H1 (cell line): ENCODE data around the gene VAV2. TPM values are rescaled to one million over a fixed set of nuclear protein-coding genes. Genes with fewer than 3 reads are reported as not detected.

Source experiments
- CTCF ChIA-PET: fragments of 300-600 bp; sonication (Branson Sonifier 250); formaldehyde crosslinking; loops from one replicate; lab custom pipeline; 2021; ENCODE audit not compliant: partially characterized antibody; lab: Charles Lee
- POLR2A ChIA-PET: fragments of 300-600 bp; sonication (Branson Sonifier 250); formaldehyde crosslinking; loops from one replicate; lab custom pipeline; 2021; ENCODE audit warnings: inconsistent platforms; ENCODE audit not compliant: partially characterized antibody; lab: Charles Lee
- DNase-seq, 2 experiments: peaks; one replicate each; pipeline versions ENCODE4 v3.0.0 to v3.0.0-alpha.2; 2010 to 2022; ENCODE audit warnings: low spot score in 2 of 2, low read depth in 1 of 2, mixed read lengths in 1 of 2
- FAIRE-seq: peaks from 2 replicates; lab custom pipeline; 2011; peaks lifted over from hg19 to GRCh38; lab: Jason Lieb, UNC
- H2AFZ ChIP-seq: 2 replicates; pipeline ENCODE4 v1.8.1; 2012; ENCODE audit warnings: low read length, inconsistent platforms
- H2AK5ac ChIP-seq: 2 replicates; pipeline ENCODE4 v1.6.1; 2013; ENCODE audit warnings: low read depth, low read length
- H2BK120ac ChIP-seq: replicated peaks from 2 replicates; pipeline ENCODE3; 2013; ENCODE audit warnings: low read depth, low read length, inconsistent platforms
- H2BK12ac ChIP-seq: 2 replicates; pipeline ENCODE4 v1.6.1; 2013; ENCODE audit warnings: low read depth, low read length
- H2BK15ac ChIP-seq: 2 replicates; pipeline ENCODE4 v1.6.1; 2013; ENCODE audit warnings: low read length
- H2BK20ac ChIP-seq: 2 replicates; pipeline ENCODE4 v1.6.1; 2013; ENCODE audit warnings: low read length
- H2BK5ac ChIP-seq: 2 replicates; pipeline ENCODE4 v1.6.1; 2013; ENCODE audit warnings: low read depth, low read length
- H3K14ac ChIP-seq: 2 replicates; pipeline ENCODE4 v1.6.1; 2013; ENCODE audit warnings: inconsistent platforms; ENCODE audit not compliant: insufficient read length
- H3K18ac ChIP-seq: 2 replicates; pipeline ENCODE4 v1.6.1; 2013; ENCODE audit warnings: low read length; ENCODE audit errors: extremely low read depth
- H3K23ac ChIP-seq: 2 replicates; pipeline ENCODE4 v1.6.1; 2013; ENCODE audit warnings: inconsistent platforms; ENCODE audit not compliant: insufficient read length
- H3K23me2 ChIP-seq: 2 replicates; pipeline ENCODE4 v1.6.1; 2013; ENCODE audit warnings: low read depth, low read length
- H3K27ac ChIP-seq: 2 replicates; pipeline ENCODE4 v1.6.1; 2011; ENCODE audit warnings: low read depth, low read length, inconsistent platforms
- H3K27me3 ChIP-seq, 4 experiments: replicated peaks in 1 of 4; 1 replicate in 1 of 4; 2 replicates in 3 of 4; pipeline versions ENCODE4 v1.6.1 to v1.8.1; 2011 to 2013; ENCODE audit warnings: low read length in 3 of 4, mild to moderate bottlenecking in 3 of 4, inconsistent platforms in 2 of 4, mixed read lengths in 2 of 4, moderate library complexity in 1 of 4; ENCODE audit not compliant: control insufficient read depth in 3 of 4, insufficient read depth in 3 of 4; ENCODE audit errors: extremely low read depth in 1 of 4
- H3K36me3 ChIP-seq, 4 experiments: 2 replicates each; pipeline versions ENCODE4 v1.6.1 to v1.8.1; 2011 to 2013; ENCODE audit warnings: mild to moderate bottlenecking in 4 of 4, low read length in 3 of 4, moderate library complexity in 2 of 4, control low read depth in 1 of 4, inconsistent platforms in 1 of 4; ENCODE audit not compliant: insufficient read depth in 4 of 4, control insufficient read depth in 2 of 4
- H3K4ac ChIP-seq: replicated peaks from 2 replicates; pipeline ENCODE3; 2013; ENCODE audit warnings: low read length, low read depth, mixed read lengths, inconsistent platforms; ENCODE audit not compliant: insufficient read length
- H3K4me1 ChIP-seq, 4 experiments: replicated peaks in 1 of 4; 1 replicate in 1 of 4; 2 replicates in 3 of 4; pipeline versions ENCODE4 v1.6.1 to v1.8.1; 2011 to 2013; ENCODE audit warnings: low read length in 3 of 4, inconsistent platforms in 2 of 4, mixed read lengths in 1 of 4; ENCODE audit not compliant: insufficient read depth in 4 of 4, control insufficient read depth in 3 of 4
- H3K4me2 ChIP-seq, 2 experiments: 2 replicates each; pipeline versions ENCODE4 v1.6.1 to v1.8.1; 2011 to 2013; ENCODE audit warnings: low read depth in 2 of 2, low read length in 2 of 2, control low read depth in 1 of 2, inconsistent platforms in 1 of 2, mild to moderate bottlenecking in 1 of 2; ENCODE audit not compliant: insufficient read depth in 1 of 2
- H3K4me3 ChIP-seq, 4 experiments: fragments of 200-600, 300-600 bp in 1 of 4; sonication (generic), shearing (Covaris generic), sonication (Bioruptor Twin) in 1 of 4; 2 replicates each; pipeline versions ENCODE4 v1.5.1 to v1.8.1; 2011 to 2016; ENCODE audit warnings: low read length in 4 of 4, low read depth in 3 of 4, control low read depth in 2 of 4, inconsistent platforms in 2 of 4, mild to moderate bottlenecking in 2 of 4, mixed read lengths in 1 of 4, moderate library complexity in 1 of 4; ENCODE audit not compliant: insufficient read depth in 2 of 4; ENCODE audit errors: extremely low read depth in 1 of 4
- H3K56ac ChIP-seq: replicated peaks from 2 replicates; pipeline ENCODE3; 2013; ENCODE audit warnings: low read depth, mild to moderate bottlenecking, mixed read lengths, low read length, inconsistent platforms; ENCODE audit not compliant: insufficient read length
- H3K79me1 ChIP-seq: 2 replicates; pipeline ENCODE4 v1.6.1; 2013; ENCODE audit warnings: low read depth, low read length, control low read depth
- H3K79me2 ChIP-seq, 2 experiments: 2 replicates each; pipeline versions ENCODE4 v1.6.1 to v1.8.1; 2012 to 2013; ENCODE audit warnings: low read length in 2 of 2, mild to moderate bottlenecking in 2 of 2, inconsistent platforms in 1 of 2; ENCODE audit not compliant: insufficient read depth in 2 of 2, control insufficient read depth in 1 of 2
- H3K9ac ChIP-seq, 4 experiments: replicated peaks in 1 of 4; 1 replicate in 1 of 4; 2 replicates in 3 of 4; pipeline versions ENCODE4 v1.6.1 to v1.8.1; 2011 to 2013; ENCODE audit warnings: low read depth in 3 of 4, low read length in 3 of 4, control low read depth in 2 of 4, mild to moderate bottlenecking in 2 of 4, moderate library complexity in 2 of 4, inconsistent platforms in 1 of 4; ENCODE audit errors: extremely low read depth in 1 of 4
- H3K9me3 ChIP-seq, 2 experiments: 2 replicates each; pipeline versions ENCODE4 v1.6.1 to v1.8.1; 2012 to 2013; ENCODE audit warnings: mild to moderate bottlenecking in 2 of 2, moderate library complexity in 2 of 2, control low read depth in 1 of 2, inconsistent platforms in 1 of 2, low read depth in 1 of 2, low read length in 1 of 2, mixed read lengths in 1 of 2; ENCODE audit not compliant: insufficient read depth in 2 of 2
- H4K20me1 ChIP-seq, 2 experiments: replicated peaks in 1 of 2; 2 replicates each; pipeline versions ENCODE3 to v1.8.1; 2011 to 2013; ENCODE audit warnings: inconsistent platforms in 2 of 2, low read length in 2 of 2, mild to moderate bottlenecking in 1 of 2; ENCODE audit not compliant: insufficient read depth in 2 of 2, control insufficient read depth in 1 of 2
- H4K5ac ChIP-seq: 2 replicates; pipeline ENCODE4 v1.6.1; 2013; ENCODE audit warnings: low read length, low read depth, mixed read lengths, inconsistent platforms; ENCODE audit not compliant: insufficient read length
- H4K8ac ChIP-seq: 2 replicates; pipeline ENCODE4 v1.8.0; 2013; ENCODE audit warnings: mild to moderate bottlenecking, moderate library complexity, low read length, inconsistent platforms; ENCODE audit not compliant: insufficient read depth; ENCODE audit errors: extremely low read depth
- H4K91ac ChIP-seq: replicated peaks from 2 replicates; pipeline ENCODE3; 2013; ENCODE audit warnings: low read length, mixed read lengths, inconsistent platforms; ENCODE audit not compliant: insufficient read length
- CEBPB ChIP-seq: IDR thresholded peaks from 2 replicates; pipeline ENCODE4 v1.6.1; 2012; ENCODE audit warnings: low read depth, low read length
- KDM5A ChIP-seq: fragments of 200-600 bp; IDR thresholded peaks from 2 replicates; pipeline ENCODE4 v1.7.1; 2012; ENCODE audit warnings: mild to moderate bottlenecking, low read length, inconsistent platforms, mixed read lengths
- SIN3A ChIP-seq, 2 experiments: IDR thresholded peaks in 1 of 2; conservative IDR thresholded peaks in 1 of 2; 2 replicates each; pipeline ENCODE4 v1.6.1; 2011 to 2012; ENCODE audit warnings: low read length in 2 of 2, improper control_type of control experiment in 1 of 2, low read depth in 1 of 2, mild to moderate bottlenecking in 1 of 2
- SRF ChIP-seq: IDR thresholded peaks from 2 replicates; pipeline ENCODE4 v1.6.1; 2011; ENCODE audit warnings: mild to moderate bottlenecking, low read depth, low read length, moderate library complexity
- WGBS, 2 experiments: shearing (Covaris generic) in 1 of 2; methylation state at CpG; one replicate each; pipeline versions ENCODE4 v1.1.6 to v1.1.7; 2013 to 2015; ENCODE audit warnings: low lambda C conversion rate in 2 of 2, mixed read lengths in 2 of 2, inconsistent platforms in 1 of 2, low coverage in 1 of 2, missing lambda C conversion rate in 1 of 2; ENCODE audit not compliant: insufficient replicate concordance in 2 of 2, insufficient coverage in 1 of 2, insufficient read length in 1 of 2; ENCODE audit errors: extremely low coverage in 1 of 2, missing lambda C conversion rate in 1 of 2; 5-methylcytosine and 5-hydroxymethylcytosine counted together
- polyA plus RNA-seq, 7 experiments: library from polyadenylated mRNA; depleted of rRNA in 3 of 7; stranded (reverse) in 5 of 7; unstranded in 2 of 7; fragments of >200 nt in 5 of 7; fragments of 200-250 nt in 2 of 7; gene quantifications; 1 replicate in 5 of 7; 2 replicates in 1 of 7; 4 replicates in 1 of 7; pipeline versions ENCODE4 v1.2.1 to v1.2.3, GENCODE V29; 2011 to 2013; ENCODE audit warnings: missing spikeins in 2 of 7, mixed read lengths in 2 of 7
- total RNA-seq: library from RNA; stranded (reverse); fragmentation: NEBNext Ultra II Directional; extraction: Animal tissue kit (Norgen Biotek cat#: 25700); gene quantifications from 2 replicates; pipeline ENCODE4 v1.2.1, GENCODE V29; 2021

VAV2 gene
- total and polyA plus RNA-seq, 2 of the 8 experiments (the other 6 are each of a cell fraction or from before 2014, with no cell fraction given) = 13.6 to 37.6 TPM

GRCh38 chr9:133780404-133780945 is 211.6 kb downstream of the VAV2 start:
- Histone ChIP-seq H4K5ac (no peak overlapping the region), H3K23me2 (no peaks in the 10 kb centered on the region), H2BK12ac (no peak overlapping the region), H3K9me3 (no peaks in the 10 kb centered on the region), H3K79me2 (no peaks in the 10 kb centered on the region), H2BK120ac (no peak overlapping the region), H3K36me3 (peaks cover 0 to 6% (median 4%) of the 10 kb centered on the region in 4 experiments; a peak in 4 of 8 replicates), H3K4me2 (no peak overlapping the region), H3K79me1 (no peaks in the 10 kb centered on the region), H3K18ac (no peak overlapping the region), H2AK5ac (no peak overlapping the region), H3K27ac (no peak overlapping the region), H2BK20ac (no peak overlapping the region), H2BK15ac (no peak overlapping the region), H3K56ac (no peak overlapping the region), H3K27me3 (no peaks in the 10 kb centered on the region), H3K4me3 (no peak overlapping the region), H3K9ac (no peak overlapping the region), H4K8ac (no peak overlapping the region), H3K23ac (no peak overlapping the region), H3K4ac (no peak overlapping the region), H3K4me1 (no peaks in the 10 kb centered on the region), H2BK5ac (no peak overlapping the region; the same call in 1 of the 2 replicates), H2AFZ (no peak overlapping the region), H4K91ac (no peak overlapping the region), H4K20me1 (peaks cover 2 to 10% of the 10 kb centered on the region in 2 experiments), H3K14ac (no peak overlapping the region)
- TF ChIP-seq SRF = no peak
- no peak for TF ChIP-seq KDM5A
- TF ChIP-seq SIN3A (conservative IDR thresholded peaks at IDR 0.05 in 1 of 2, IDR thresholded peaks at IDR 0.05 in 1 of 2; ENCODE audit: low read depth in 1 of 2, low read length in 2 of 2) = no peak
- no peak for TF ChIP-seq CEBPB
- ChIA-PET POLR2A (no interaction called here), CTCF (interaction anchor here (0.6 to 6.1 kb wide), 18 partner anchors 9 to 391 kb away, joined by 3 to 75 read pairs (median 7); partner anchors contain the start of gene SARDH)
- no peak for FAIRE-seq
- WGBS, 2 experiments = 90% methylated on average over 15 of the region's 15 CpGs; no CpG with 5 or more reads in 1 of the 2 experiments
- no peak for DNase-seq
